CD14-positive monocyte (primary cell): ENCODE measurements around the gene CTNND2. TPM values are rescaled to one million over a fixed set of nuclear protein-coding genes. Genes with fewer than 3 reads are reported as not detected.

Source experiments
- DNase-seq, 3 donors: peaks; one replicate each; pipeline ENCODE4 v3.0.0-alpha.2; 2011 to 2022
- H2AFZ ChIP-seq: 2 replicates; pipeline ENCODE4 v1.6.0; 2012; ENCODE audit warnings: mild to moderate bottlenecking, low read depth, low read length, inconsistent platforms; ENCODE audit not compliant: insufficient read depth, poor library complexity, severe bottlenecking
- H3K27ac ChIP-seq, 2 donors: 1 replicate in 1 of 2; 2 replicates in 1 of 2; pipeline ENCODE4 v1.5.1; 2012 to 2013; ENCODE audit warnings: low read length in 2 of 2, control low read depth in 1 of 2, inconsistent platforms in 1 of 2, low read depth in 1 of 2, mild to moderate bottlenecking in 1 of 2
- H3K27me3 ChIP-seq, 2 donors: one replicate each; pipeline versions ENCODE4 v1.6.0 to v1.6.1; 2011 to 2013; ENCODE audit warnings: low read length in 2 of 2; ENCODE audit not compliant: control insufficient read depth in 2 of 2, insufficient read depth in 2 of 2
- H3K36me3 ChIP-seq, 2 donors: replicated peaks in 1 of 2; 1 replicate in 1 of 2; 2 replicates in 1 of 2; pipeline versions ENCODE4 v1.5.1 to v1.6.1; 2012 to 2013; ENCODE audit warnings: low read length in 2 of 2, control low read depth in 1 of 2, inconsistent platforms in 1 of 2, mild to moderate bottlenecking in 1 of 2; ENCODE audit not compliant: insufficient read depth in 2 of 2, control insufficient read depth in 1 of 2
- H3K4me1 ChIP-seq, 2 donors: 1 replicate in 1 of 2; 2 replicates in 1 of 2; pipeline versions ENCODE4 v1.5.1 to v1.6.1; 2012 to 2013; ENCODE audit warnings: low read length in 2 of 2, control low read depth in 1 of 2, inconsistent platforms in 1 of 2, mild to moderate bottlenecking in 1 of 2, moderate library complexity in 1 of 2; ENCODE audit not compliant: insufficient read depth in 2 of 2, control insufficient read depth in 1 of 2
- H3K4me2 ChIP-seq: replicated peaks from 2 replicates; pipeline ENCODE3; 2012; ENCODE audit warnings: low read length, moderate library complexity, mild to moderate bottlenecking; ENCODE audit not compliant: poor library complexity, severe bottlenecking; ENCODE audit errors: extremely low read depth
- H3K4me3 ChIP-seq, 3 experiments: fragments of 200-600 bp in 1 of 3; sonication (generic) in 1 of 3; replicated peaks in 1 of 3; 1 replicate in 2 of 3; 2 replicates in 1 of 3; pipeline ENCODE4 v1.5.1; 2011 to 2013; ENCODE audit warnings: low read length in 3 of 3, mild to moderate bottlenecking in 3 of 3, control low read depth in 2 of 3, low read depth in 2 of 3, inconsistent platforms in 1 of 3, moderate library complexity in 1 of 3
- H3K79me2 ChIP-seq: 2 replicates; pipeline ENCODE4 v1.6.0; 2012; ENCODE audit warnings: mild to moderate bottlenecking, control low read depth, inconsistent platforms, low read length, moderate library complexity; ENCODE audit not compliant: insufficient read depth
- H3K9ac ChIP-seq: 2 replicates; pipeline ENCODE4 v1.6.0; 2017; ENCODE audit warnings: low read length, mild to moderate bottlenecking; ENCODE audit not compliant: insufficient read depth, poor library complexity, severe bottlenecking
- H3K9me3 ChIP-seq, 2 donors: replicated peaks in 1 of 2; 1 replicate in 1 of 2; 2 replicates in 1 of 2; pipeline versions ENCODE4 v1.5.1 to v1.6.1; 2012 to 2013; ENCODE audit warnings: low read length in 2 of 2, control low read depth in 1 of 2; ENCODE audit not compliant: control insufficient read depth in 1 of 2, insufficient read depth in 1 of 2
- H4K20me1 ChIP-seq: 2 replicates; pipeline ENCODE4 v1.6.0; 2012; ENCODE audit warnings: mild to moderate bottlenecking, low read length, control low read depth, moderate library complexity; ENCODE audit not compliant: insufficient read depth
- H3K27ac Mint-ChIP-seq, 7 donors: one replicate each; pipeline ENCODE4 v1.8.0; 2020; ENCODE audit warnings: mild to moderate bottlenecking in 7 of 7, mixed read lengths in 7 of 7, moderate library complexity in 6 of 7, inconsistent platforms in 2 of 7
- H3K27me3 Mint-ChIP-seq, 3 donors: one replicate each; pipeline ENCODE4 v1.8.0; 2021 to 2022; ENCODE audit warnings: low read depth in 3 of 3, mild to moderate bottlenecking in 3 of 3, mixed read lengths in 3 of 3, moderate library complexity in 3 of 3, inconsistent platforms in 1 of 3
- H3K36me3 Mint-ChIP-seq, 2 donors: one replicate each; pipeline ENCODE4 v1.8.0; 2020; ENCODE audit warnings: mixed read lengths in 2 of 2, inconsistent platforms in 1 of 2, mild to moderate bottlenecking in 1 of 2
- H3K4me1 Mint-ChIP-seq: one replicate; pipeline ENCODE4 v1.8.0; 2020; ENCODE audit warnings: mild to moderate bottlenecking, mixed read lengths
- H3K4me3 Mint-ChIP-seq, 2 donors: one replicate each; pipeline ENCODE4 v1.8.0; 2020; ENCODE audit warnings: mild to moderate bottlenecking in 2 of 2, mixed read lengths in 2 of 2, moderate library complexity in 1 of 2
- H3K9me3 Mint-ChIP-seq, 7 donors: one replicate each; pipeline ENCODE4 v1.8.0; 2020 to 2022; ENCODE audit warnings: mixed read lengths in 7 of 7, mild to moderate bottlenecking in 6 of 7, moderate library complexity in 6 of 7, inconsistent platforms in 2 of 7
- CTCF ChIP-seq: fragments of 200-600 bp; IDR thresholded peaks from one replicate; pipeline ENCODE4 v1.8.0; 2022; ENCODE audit warnings: antibody characterized with exemption, mild to moderate bottlenecking
- WGBS: methylation state at CpG from one replicate; pipeline ENCODE4 v1.1.5; 2013; ENCODE audit warnings: missing lambda C conversion rate; ENCODE audit not compliant: insufficient coverage; 5-methylcytosine and 5-hydroxymethylcytosine counted together
- intact Hi-C, 2 donors: fragments of 100-400 bp; cut with micrococcal nuclease; formaldehyde crosslinking; loops; one replicate each; pipeline versions ENCODE4 v1.15.0 to v1.15.1; 2023
- polyA plus RNA-seq, 3 donors: library from polyadenylated mRNA; depleted of rRNA in 1 of 3; unstranded in 2 of 3; stranded (reverse) in 1 of 3; fragments of 300-500 nt in 2 of 3; fragments of >200 nt in 1 of 3; fragmentation: Illumina TruSeq in 2 of 3; gene quantifications; 1 replicate in 2 of 3; 2 replicates in 1 of 3; pipeline ENCODE4 v1.2.3, GENCODE V29; 2012 to 2021

Gene CTNND2
- polyA plus RNA-seq, 3 donors = not detected

DNA sequence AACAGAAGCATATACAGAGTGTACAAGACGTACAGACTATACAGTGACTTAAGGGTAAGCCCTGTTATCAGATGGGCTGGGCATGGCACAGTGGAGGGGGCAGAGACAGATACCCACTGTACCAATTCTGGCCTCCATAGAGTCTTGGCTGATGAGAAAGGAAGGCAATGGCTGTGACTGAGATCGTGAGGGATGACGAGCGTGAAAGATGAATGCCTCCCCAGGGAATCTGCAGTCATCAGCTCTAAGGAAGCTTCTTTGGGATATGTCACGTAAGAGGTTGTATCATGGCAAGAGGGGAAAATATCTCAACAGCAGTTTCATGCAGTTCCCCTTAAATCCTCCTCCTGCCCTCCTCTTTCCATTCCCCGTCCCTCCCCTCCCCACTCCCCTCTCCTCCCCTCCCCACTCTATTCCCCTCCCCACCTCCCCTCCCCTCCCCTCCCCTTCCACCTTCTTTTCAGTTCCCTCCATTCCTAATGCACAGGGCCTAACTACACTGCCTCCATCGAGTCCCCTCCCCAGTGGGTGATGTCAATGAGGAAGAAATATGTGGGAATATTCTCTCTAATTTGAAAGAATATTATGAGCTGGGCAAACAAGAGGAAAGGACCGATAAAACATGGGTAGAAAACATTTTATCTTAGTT lies 916.8 kb downstream of the CTNND2 start:
- H3K4me2 ChIP-seq = no peak overlapping the region
- no peaks in the 10 kb centered on the region for H3K36me3 ChIP-seq
- WGBS = 100% methylated on average over 1 of the region's 8 CpGs
- H3K9me3 Mint-ChIP-seq = peaks cover 0 to 1% (median 0%) of the 10 kb centered on the region in 7 donors
- H3K4me1 ChIP-seq = no peaks in the 10 kb centered on the region
- H3K27ac Mint-ChIP-seq = no peak overlapping the region
- TF ChIP-seq CTCF = no peak
- H4K20me1 ChIP-seq = no peaks in the 10 kb centered on the region
- DNase-seq = no peak
- peaks cover 3 to 10% (median 6%) of the 10 kb centered on the region in 3 donors for H3K27me3 Mint-ChIP-seq
- no peak overlapping the region for H3K27ac ChIP-seq
- intact Hi-C loops = no loop called here
- no peak overlapping the region for H3K4me3 Mint-ChIP-seq
- H3K9ac ChIP-seq = no peak overlapping the region
- H3K36me3 Mint-ChIP-seq = no peaks in the 10 kb centered on the region
- no peaks in the 10 kb centered on the region for H3K79me2 ChIP-seq
- H3K4me1 Mint-ChIP-seq = peaks cover 19% of the 10 kb centered on the region
- no peak overlapping the region for H3K4me3 ChIP-seq
- no peak overlapping the region for H2AFZ ChIP-seq
- no peaks in the 10 kb centered on the region for H3K9me3 ChIP-seq
- H3K27me3 ChIP-seq = no peaks in the 10 kb centered on the region

DNA sequence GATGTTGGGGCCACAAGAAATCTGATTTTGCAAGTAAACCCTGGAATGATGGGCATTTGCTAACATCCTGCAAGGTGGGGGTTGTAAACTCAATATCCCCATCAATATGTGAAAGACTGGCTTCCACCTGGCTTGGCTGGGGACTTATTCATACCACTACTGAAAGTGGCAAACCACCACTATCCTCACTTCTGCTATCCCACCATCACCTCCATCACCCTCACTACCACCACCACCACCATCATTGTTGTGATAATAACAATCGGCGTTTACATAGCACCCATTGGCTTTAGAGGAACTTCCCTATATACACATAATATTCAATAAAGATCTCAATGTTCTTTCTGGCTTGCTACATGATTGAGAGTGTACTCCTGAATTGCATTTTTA lies 918.5 kb downstream of the CTNND2 start:
- Mint-ChIP-seq H3K36me3 (no peaks in the 10 kb centered on the region), H3K4me3 (no peak overlapping the region), H3K27ac (no peak overlapping the region), H3K9me3 (no peaks in the 10 kb centered on the region), H3K4me1 (peaks cover 19% of the 10 kb centered on the region), H3K27me3 (peaks cover 3 to 10% (median 6%) of the 10 kb centered on the region in 3 donors)
- no CpG with 5 or more reads among the region's 2 CpGs for WGBS
- H3K27me3 ChIP-seq = no peaks in the 10 kb centered on the region
- H3K4me3 ChIP-seq = no peak overlapping the region
- no peaks in the 10 kb centered on the region for H3K4me1 ChIP-seq
- no peaks in the 10 kb centered on the region for H3K36me3 ChIP-seq
- H3K27ac ChIP-seq = no peak overlapping the region
- DNase-seq = no peak
- no peaks in the 10 kb centered on the region for H3K9me3 ChIP-seq
- H2AFZ ChIP-seq = no peak overlapping the region
- H3K9ac ChIP-seq = no peak overlapping the region
- no peak overlapping the region for H3K4me2 ChIP-seq
- intact Hi-C loops = no loop called here
- no peaks in the 10 kb centered on the region for H3K79me2 ChIP-seq
- H4K20me1 ChIP-seq = no peaks in the 10 kb centered on the region
- no peak for TF ChIP-seq CTCF
